Lung microvascular endothelial cell (primary cell): ENCODE measurements around the gene SLC5A10. TPM values are rescaled to one million over a fixed set of nuclear protein-coding genes. Genes with fewer than 3 reads are reported as not detected.
A peak's percentile ranks its signal among the peaks of the same experiment; 100 is the strongest.

ENCODE experiments used
- DNase-seq, 2 donors: peaks; one replicate each; pipeline versions ENCODE4 v3.0.0 to v3.0.0-alpha.2; 2010; ENCODE audit warnings: low read depth in 2 of 2
- total RNA-seq: library from RNA; depleted of rRNA; stranded (reverse); fragments of >200 nt; gene quantifications from 2 replicates; pipeline ENCODE4 v1.2.1, GENCODE V29; 2014

SLC5A10 gene
- total RNA-seq, 1 donor from 2014 or later, result not detected

DNA sequence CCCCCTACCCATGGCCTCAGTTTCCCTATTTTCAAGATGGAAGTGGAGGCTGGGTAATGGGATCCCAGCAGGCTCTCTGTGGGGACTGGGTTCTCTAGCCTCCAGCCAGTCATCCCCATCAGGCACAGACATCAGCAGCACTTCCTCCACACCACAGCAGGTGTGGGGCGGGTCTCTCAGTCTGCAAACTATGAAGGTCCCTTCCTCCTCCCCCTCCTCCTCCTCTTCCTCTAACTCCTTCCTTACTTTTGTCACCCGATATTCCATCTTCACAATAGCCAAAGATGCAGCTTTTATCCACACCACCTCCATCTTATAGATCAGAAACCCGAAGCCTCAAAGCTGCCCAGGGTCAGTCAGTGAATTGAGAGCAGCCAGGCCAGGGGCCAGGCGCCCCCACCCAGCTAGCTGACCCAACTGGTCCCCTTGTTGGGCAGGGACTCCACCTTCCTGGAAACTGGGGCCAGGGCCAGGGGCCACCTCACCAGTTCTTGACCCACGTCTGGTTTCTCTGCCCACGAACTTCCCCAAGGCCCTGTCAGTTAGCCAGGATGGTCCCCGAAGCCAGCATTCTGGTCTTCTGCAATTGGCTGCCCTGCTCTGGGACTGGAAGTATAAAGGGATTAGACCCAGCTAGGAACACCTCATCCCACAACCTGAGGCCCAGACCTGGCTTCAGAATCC lies 50.1 kb downstream of the SLC5A10 start:
- no peak for DNase-seq

DNA sequence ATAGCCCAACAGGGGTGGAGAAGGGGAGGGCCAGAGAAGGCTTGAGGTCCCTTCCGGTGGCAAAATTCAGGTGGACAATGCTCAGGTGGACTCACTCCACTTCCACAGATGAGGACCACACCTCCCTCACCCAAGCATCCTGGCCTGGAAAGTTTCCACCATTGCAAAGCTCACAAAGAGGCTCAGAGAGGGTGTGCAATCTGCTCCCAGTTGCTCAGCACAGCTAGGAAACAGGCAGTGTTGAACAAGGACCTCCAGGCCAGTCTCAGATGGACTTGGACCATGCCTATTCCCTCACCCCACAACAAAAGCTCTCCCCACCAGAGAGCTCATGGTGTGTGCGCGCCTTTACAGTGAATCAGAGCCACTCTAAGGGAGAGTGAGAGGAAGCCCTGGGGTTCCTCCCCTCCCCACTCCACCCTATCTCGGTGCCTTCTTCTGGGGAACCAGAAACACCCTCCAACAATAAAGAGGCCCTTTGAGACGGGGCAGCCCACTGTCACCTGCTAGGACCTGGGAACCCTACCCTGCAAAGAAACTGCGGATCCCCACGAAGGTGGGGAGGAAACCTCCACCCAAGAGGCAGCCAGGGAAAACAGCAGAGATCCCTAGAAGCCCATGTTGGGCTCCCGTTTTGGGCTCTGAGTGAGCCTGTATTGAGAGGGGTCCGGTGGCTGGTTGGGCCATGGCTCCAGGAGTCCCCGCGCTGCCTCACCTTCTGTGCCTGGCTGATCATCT lies 51.0 kb downstream of the SLC5A10 start:
- peak in 1 of 2 donors; percentile 50 for DNase-seq

DNA sequence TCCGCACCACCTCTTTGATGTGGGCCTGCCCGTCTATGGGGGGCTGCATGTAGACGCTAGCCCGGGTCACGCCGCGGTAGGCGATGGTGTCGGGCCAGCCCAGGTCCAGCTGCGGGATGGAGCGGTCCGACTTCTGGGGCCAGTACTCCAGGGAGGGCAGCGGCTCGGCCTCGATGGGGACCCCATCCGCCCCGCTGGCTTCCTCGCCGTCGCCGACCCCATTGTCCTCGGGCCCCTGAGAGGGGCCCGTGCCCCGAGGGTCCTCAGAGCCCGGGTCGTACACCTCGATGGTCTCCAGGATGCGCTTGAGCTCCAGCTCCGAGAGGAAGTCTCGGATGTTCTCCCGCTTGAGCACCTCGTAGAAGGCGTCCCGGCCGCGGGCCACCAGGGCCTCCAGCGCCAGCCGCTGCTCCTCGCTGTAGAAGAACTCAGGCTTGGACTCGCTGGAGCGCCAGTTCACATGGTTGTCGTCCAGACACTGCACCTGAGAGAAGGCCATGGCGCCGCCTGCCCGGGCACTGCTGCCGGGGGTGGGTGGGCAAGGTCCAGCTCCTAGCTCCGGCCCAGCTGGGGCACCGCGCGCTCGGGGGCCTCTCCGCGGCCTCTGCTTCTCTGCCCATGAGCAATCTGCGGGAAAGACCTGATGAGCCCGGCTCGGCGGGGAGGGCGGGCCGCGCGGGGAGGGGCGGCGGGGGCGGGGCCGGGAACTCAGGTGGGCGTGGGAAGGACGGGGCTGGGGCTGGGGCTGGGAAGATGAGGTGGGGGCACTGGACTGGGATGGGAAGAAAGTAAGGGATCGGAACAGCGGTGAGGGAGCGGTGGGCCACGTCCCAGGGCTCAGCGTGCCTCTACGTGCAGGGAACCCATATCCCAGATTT lies 51.8 kb downstream of the SLC5A10 start:
- peak; percentile 35 to 38 for DNase-seq

DNA sequence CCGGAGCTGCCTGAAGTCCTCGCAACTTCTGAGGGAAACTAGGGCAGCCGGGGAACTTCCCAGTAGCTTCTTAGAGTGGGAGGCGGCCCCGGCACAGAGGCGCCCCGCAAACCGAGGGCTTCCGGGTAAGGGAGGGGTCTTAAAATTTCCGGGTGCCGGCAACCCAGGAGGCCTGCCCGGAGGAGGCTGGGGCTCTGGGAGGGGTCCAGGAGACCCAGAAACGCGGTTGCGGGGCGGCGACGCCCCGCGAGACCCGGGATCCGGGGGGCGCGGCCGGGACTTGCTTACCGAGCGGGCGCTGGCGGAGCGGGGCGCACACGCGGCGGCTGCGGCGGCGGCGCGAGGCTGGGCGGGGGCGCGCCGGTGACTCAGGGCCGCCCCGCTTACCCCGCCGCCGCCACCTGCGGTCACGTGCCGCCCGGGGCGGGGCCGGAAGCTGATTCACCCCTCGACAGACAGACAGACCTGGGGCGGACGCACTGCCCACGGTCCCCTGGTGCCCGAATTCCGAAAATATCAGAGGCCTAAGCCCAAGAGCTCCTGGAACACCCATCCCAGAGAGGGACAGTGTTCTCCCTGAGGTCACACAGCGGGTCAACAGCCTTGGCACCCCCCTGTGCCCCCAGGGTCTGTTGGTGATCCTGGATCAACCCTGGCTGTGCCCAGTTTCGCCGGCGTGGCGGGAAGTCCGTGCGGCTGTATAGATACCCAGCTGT lies 52.6 kb downstream of the SLC5A10 start, which contains the start of gene FAM83G:
TSS of gene FAM83G (minus strand) at position 344 of the 716 bp plus-strand sequence. CDS start 723 bp downstream, outside the sequence.
- peak; percentile 72 to 74 for DNase-seq

DNA sequence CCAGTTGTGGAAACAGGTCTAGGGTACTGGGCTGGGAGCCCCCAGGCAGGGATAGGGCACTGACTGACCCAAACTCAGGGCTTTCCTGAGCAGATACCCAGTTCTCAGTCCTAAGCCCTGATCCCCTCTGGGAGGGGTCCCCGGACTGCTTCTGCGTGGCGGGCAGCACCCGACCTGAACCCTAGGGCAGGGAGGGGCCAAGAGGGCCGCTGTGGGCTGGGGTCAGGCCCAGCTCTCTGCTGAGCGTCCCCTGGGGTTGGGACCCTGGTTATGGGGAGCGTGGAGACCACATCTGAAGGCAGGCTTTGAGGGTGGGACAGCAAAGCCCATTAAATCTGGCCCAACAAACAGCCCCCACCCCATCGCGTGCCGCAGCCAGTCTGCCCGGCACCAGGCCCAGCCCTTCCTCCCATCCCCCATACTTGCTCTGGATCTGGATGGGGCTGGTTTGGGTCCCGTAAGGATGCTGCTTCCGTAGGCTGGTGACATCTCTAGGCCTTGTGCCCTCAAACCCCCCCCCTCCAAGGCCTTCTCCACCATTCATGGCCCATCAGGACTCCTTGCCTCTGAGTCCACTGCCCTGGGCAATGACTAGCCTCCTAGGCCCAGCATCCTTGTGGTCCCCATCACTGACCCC lies 53.3 kb downstream of the SLC5A10 start:
- DNase-seq, result no peak

DNA sequence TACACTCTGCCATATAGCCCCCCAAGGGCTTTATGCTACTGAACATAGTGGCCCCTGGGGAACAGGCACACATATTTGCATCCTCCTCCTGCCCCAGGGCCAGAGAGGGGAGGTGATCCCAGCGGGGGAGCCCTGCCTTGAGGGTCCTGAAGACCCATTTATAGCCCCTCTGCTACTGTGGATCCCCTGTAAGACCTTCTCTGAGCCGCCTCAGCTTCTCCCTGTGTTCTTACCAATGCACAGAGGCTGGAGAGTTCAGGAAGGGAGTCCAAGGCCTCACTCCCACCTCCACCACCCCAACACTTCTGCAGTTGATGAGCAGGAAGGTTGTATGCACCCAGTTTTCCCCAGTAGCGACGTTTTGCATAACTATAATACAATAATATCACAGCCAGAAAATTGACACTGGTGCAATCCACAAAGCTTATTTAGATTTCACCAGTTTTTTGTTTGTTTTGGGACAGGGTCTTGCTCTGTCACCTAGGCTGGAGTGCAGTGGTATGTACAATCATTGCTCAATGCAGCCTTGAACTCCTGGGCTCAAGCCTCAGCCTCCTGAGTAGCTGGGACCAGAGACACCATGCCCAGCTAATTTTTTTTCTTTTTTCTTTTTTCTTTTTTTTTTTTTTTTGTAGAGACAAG lies 53.9 kb downstream of the SLC5A10 start:
- no peak for DNase-seq

DNA sequence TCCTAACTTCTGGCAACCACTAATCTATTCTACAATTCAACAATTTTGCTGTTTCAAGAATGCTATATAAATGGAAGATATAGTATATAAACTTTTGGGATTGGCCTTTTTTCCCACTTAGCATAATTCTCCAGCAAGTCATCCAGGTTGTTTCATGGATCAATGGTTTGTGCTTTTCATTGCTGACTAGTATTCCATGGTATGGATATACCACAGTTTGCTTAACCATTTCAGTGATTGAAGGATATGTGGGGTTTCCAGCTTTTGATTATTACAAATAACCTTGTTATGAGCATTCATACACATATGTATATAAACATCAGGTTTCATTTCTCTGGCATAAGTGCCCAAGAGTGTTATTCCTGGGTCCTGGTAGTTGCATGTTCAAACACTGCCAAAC lies 54.7 kb downstream of the SLC5A10 start:
- DNase-seq, result no peak

DNA sequence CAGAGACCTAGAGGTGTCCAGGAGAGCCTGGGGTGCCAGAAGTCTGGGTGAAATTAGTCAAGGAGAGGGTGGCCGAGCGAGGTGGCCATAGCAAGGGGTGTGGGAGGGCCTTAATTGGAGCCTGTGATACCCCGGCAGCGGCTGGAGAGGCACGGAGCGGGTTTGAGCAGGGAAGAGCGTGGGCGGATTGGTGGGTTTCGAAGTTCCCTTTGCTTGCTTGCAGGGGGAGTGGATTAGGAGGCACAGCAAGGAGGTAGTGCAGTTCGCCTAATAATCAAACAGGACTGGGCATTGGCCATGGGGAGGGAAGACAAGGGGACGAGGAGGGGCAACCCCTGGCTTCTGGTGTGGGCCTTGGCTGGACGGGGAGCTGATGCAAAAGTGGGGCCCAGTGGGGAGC lies 58.0 kb downstream of the SLC5A10 start:
- no peak for DNase-seq

DNA sequence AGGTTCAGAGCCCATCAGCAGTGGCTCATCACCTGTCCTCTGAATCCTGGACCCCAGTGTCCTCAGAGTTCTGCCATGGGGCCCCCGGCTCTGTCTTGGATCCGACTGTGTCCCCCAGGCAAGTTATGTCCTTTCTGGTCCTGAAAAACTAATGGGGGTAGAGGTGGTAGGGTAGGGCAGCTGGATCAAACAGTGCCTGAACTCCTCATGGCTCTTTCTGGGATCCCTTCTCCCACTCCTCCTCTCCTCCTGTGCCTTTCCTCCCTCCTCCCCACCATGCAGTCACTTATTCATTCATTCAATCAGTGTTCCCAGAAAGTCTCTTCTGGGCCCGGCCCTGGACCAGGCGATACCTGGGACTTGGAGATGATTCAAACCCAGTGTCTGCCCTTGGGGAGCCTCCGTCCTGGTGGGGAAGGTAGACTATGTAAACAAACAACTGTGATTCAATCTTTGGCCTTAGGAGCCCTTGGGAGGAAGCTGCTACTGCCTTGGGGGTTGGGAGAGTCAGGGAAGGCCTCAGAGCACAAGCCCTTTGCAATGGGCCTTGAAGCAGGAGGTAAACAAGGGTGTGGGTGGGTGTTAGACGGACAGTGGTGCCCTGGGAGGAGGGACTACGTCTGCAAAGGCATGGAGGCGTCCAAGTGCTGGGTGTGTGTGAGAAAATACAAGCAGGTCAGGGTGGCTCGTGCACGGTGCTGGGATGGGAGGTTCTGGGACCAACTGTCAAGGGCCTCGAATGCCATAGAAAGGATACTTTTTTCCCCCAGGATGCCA lies 59.0 kb downstream of the SLC5A10 start:
- peak in 1 of 2 donors; percentile 36 for DNase-seq

DNA sequence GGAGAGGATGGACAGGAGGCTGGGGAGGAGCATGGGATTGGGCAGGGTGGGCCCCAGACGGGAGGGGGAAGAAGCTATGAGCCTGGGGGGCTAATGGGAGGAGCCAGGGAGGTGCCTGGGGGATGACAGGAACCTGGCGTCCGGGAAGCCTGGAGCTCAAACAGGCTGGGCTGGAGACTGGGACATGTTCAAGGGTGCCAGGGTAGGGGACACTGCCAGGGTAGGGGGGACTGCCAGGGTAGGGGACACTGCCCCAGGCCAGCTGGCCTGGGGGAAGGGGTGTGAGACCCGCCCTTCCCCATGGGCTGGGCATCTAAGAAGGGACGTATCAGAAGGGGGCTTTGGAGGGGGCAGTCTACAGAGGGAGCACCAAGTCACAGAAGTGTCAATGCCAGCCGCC lies 59.6 kb downstream of the SLC5A10 start:
- DNase-seq, result no peak

DNA sequence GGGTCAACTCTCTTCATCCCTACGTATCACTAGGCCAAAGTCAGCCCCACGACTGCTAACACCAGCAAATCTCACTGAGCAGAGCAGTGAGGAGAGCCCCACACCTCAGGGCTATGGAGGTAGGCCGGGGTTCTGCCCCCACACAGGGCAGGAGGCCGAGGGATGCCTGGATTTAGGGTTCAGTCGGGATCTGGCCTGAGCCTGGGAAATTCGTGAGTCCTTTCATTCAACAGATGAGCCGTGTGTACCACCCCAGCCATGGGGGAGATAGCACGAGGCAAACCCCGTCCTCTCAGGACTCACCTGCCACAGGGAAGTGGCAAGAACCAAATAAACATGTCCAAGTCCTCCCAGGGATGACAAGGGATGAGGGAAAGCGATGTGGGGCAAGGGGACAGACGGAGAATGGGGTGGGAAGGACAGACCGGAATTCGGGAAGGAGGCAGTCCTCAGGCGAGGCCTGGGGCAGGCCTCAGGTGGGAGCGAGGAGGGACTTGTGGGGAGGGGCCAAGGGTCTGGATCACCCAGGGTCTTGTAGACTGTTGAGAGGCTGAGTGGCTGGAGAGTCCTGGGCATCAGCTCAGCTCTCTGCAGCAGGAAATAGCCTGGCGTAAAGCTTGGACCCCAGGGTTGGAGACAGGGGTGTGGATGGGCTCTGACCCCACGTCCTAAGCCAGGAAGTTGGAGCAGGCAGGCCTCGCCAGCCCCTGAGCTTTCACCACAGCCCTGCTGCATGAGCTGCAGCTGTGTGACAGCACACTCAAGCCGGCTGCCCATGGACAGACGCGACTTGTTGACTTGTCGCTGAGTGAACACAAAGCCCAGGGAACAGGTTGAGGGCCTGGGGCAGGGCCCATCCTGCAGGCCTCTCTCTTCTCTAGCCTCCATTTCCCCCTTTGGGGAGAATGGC lies 60.5 kb downstream of the SLC5A10 start:
- DNase-seq, result no peak

DNA sequence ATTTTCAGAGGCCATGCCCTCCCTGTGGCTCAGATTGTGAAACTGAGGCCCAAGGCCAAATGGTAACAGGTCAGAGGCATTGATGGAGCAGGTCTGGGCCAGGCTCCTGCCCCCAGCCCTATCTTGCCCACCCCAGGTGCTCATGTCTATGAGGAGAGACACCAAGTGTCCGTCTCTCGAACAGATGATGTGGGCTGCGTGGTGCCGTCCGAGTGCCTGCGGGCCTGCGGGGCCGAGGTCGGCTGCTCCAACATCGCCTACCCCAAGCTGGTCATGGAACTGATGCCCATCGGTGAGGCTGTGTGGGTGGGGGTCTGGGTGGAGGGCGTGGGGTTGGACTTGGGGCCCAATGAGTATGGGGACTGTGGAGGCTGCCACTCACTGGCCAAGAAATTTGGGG lies 61.3 kb downstream of the SLC5A10 start:
- DNase-seq, result no peak

DNA sequence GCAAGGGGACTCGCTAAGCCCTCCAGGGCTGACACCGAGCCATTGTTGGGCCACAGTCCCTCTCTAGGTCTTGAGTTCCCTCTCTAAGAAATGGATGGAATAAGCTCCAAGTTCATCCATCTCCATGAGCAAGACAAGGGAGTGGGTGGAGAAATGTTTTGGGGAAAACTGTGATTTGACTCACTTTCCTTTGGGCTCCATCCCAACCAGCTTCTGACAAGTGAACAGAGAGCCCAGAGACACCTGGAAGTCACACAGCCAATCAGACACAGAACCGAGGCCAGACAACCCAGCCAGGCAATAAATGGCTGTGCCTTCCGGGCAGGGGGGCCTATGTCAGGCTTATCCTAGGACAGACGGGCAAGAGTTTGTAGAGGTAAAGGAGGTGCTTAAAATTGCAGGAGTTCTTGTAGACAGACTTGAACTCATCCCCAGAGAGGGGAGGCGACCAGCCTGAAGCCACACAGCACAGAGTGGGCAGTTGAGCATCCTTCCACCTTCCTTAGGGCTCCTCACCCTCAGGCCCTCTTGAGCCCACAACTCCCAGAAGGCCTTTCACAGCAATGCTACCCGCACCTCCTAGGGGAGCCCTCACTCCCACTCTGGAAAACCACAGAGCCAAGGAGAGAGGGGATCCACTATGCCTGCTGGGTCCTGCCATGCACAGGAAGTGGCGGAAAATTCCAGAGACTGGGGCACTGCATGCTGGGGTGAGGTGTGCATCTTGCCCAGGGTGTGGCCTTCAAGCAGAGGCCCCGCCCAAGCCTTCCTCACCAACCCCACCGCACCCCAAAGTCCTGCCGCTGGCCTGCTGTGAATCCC lies 62.1 kb downstream of the SLC5A10 start:
- DNase-seq, result no peak

DNA sequence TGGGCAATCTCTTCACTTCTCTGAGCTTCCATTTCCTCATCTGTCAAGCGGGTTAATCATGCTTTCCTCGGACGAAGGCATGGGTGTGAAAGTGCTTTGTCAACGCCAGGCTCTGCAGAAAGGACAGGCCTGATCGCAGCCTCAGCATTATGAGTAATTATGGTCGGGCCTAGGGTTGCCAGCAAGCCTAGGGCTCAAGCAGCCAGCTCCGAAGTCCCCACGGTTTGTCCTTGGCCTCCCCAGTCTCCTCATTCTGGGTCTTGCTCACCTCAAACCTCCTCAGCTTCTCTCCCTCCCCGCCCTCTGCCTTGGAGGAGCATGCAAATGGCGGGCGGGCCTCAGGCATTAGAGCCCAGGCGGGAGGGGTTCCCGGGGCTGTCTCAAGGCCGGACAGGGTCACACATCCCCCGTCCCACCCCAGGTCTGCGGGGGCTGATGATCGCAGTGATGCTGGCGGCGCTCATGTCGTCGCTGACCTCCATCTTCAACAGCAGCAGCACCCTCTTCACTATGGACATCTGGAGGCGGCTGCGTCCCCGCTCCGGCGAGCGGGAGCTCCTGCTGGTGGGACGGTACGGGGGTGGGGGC lies 62.8 kb downstream of the SLC5A10 start:
- DNase-seq, result no peak

DNA sequence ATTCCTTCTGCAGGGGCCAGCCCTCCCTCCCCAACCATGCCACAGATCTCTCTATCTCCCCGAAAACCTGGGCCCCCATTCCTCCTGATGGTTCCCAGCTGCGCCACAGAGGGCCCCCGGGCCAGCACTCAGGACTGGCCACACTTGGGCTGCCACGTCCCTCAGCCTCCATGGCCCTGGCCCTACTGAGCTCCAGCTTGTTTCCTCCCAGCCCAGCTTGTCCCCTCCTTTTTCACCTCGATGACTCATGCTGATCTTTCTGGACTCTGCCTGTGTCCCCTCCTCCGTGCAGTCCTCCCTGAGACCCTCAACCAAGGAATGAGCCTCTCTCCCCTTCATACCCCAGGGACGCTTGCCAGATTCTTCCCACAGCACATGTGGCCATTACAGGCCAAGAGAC lies 63.5 kb downstream of the SLC5A10 start:
- DNase-seq, result no peak

DNA sequence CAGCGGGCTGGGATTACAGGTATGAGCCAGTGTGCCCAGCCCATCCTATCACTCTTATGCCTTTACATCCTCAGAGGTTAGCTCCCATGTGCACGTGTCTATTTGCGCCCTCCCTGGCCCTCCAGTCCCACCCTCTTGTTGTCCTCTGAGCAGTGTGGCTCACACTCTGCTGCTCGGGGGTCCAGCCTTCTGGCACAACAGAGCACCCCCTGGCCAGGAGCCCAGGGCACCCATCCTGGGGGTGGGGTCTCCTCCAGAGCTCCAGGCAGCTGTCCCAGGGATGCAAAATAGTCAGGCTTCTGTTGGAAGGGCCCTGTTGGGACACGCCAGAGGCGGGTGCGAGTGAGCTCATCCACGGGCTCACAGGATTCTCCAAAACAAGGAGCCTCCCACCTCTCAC lies 64.3 kb downstream of the SLC5A10 start:
- DNase-seq, result no peak

DNA sequence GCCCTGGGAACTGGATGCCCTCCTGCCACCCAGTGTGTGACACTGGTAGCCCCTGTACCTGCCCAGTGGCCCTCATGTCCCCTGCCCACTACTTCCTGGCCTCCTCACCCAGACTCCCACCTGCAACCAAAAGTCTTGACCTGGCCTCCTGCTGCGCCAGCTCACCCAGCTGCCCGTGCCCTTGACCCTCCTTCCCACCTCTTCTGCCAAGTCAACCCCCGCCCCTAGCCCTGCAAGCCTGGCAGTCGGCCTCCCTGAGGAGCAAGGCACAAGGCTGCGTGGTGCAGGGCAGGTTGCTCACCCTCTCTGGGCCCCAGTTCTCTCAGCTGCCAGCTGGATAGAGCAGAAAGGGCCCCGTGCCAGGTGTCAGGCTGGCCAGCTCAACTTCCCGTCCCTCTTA lies 64.9 kb downstream of the SLC5A10 start:
- peak in 1 of 2 donors; percentile 20 for DNase-seq
